SK-N-DZ (cell line): ENCODE data around the gene EIF4E1B.

Experiments
- DNase-seq: peaks from one replicate; pipeline ENCODE4 v3.0.0-alpha.2; 2015; ENCODE audit warnings: low spot score

EIF4E1B gene

GRCh38 chr5:176626876-176627236 is 3.6 kb upstream of the EIF4E1B start:
- DNase-seq: no peak

DNA sequence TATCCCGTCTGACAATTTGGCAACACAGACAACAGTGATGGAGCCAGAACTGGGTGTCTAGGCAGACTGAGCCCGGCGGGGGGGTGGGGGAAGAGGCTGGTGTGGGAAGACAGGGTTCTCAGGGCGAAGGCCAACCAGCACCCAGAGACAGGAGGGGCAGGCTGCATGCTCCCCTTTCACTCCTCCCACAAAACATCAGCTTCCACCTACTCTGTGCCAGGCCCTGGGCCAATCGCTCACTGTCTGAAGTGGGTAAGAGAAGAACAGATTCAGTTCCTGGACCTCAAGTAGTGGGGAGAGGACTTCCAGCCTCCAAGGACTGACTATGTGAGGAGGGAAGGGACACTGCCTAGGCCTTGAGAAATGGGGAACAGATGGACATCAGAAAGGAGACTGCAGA is 2.9 kb upstream of the EIF4E1B start:
- DNase-seq: no peak

GRCh38 chr5:176628406-176629228 is 1.9 kb upstream of the EIF4E1B start:
- DNase-seq: no peak

DNA sequence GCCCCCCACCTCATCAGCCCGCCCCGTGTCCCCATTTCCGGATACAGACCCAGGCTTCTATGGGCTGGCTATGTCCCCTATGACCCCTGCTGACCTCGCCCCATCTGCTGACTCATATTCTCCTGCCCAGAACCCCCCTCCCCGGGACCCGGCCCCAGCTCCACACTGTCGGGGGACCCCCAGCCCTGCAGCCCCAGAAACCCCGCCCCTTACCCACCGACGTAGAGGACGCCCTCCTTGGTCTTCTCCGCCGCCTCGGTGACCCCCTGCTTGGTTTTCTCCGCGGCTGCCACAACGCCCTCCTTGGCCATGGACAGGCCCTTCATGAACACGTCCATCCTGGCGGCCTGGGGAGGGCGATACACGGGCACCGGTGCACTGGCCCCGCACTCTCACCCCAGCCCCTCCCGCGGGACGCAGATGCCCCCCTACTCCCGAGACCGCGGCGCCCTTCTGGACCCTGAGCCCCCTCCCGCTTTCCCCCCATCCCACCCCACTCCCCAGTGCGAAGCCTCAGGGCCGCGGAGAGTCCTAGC is 1.1 kb upstream of the EIF4E1B start:
- no peak for DNase-seq

DNA sequence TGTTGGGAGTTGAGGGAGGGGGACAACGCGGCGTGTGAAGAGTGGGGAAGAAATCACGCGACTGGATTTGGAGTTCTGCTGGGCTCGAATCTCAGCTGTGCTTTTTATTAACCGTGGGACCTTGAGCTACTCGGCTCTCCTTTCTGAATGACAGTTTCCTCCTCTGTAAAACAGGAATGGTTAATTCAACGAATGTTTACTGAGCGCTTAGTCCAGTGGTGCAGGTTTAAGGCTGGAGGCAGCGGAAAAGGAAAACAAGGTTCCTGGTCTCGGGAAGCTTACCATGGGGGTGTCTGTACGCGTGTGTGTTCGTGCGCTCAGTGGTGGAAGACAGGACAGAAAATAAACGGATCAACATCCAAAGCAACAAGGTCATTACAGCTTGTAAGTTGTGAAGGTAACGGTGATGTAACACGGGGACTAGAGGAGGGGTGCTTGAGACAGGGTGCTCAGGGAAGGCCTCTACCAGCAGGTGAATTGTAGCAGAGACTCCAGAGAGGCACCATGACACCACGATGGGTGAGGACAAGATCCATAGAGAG is 277 bp downstream of the EIF4E1B start:
- DNase-seq: no peak

DNA sequence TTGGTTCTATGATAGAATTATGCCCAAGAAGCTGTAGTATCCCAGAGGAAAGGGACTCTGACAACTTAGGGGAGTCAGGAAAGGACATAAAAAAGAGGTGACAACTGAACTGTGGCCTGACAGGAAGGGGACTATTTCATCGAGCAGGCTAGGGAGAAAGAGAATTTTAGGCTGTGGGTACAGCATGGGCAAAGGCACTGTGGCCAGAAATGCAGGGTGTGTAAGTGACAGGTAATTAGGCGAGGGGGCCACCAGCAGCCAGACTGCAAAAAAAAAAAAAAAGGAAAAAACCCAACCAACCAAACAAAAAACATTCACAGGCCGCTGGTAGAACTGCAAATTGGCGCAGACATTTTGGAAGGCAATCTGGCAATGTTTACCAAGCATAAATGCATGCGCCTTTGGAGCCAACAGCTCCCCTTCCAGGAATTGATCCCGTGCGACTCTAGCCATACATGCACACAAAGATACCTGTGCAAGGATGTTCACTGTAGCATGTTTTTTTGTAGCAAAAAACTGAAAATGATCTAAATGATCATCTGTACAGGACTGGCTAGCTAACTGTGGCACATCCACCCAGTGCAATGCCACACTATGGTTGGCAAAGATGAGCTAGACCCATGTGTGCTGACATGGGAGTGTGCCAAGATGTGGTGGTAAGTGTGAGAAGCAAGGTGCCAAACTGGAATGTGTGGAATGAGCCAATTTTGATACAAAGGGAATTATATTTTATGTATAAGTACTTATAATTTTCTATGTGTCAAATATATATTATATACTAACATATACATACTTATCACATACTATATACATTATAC is 1.1 kb downstream of the EIF4E1B start:
- no peak for DNase-seq

DNA sequence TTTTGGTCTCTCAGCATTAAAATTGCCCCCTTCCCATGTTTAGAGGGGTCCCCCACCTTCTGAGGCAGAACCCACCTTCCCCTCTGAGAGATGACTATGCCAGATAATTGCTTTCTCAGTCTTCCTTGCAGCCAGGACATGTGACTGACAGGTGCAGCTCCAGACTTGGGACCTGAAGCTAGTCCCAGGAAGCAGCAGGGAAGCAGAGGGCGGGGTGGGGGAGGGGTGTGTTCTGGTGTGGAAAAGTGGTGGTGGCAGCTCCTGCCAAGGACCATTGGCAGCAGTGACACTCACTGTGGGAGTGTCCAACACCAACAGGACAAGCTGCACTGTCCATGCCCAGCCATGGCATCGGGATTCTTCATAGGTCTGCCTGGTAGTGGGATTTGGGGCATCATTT is 2.3 kb downstream of the EIF4E1B start:
- no peak for DNase-seq

GRCh38 chr5:176633598-176633997 is 3.1 kb downstream of the EIF4E1B start:
- no peak for DNase-seq

DNA sequence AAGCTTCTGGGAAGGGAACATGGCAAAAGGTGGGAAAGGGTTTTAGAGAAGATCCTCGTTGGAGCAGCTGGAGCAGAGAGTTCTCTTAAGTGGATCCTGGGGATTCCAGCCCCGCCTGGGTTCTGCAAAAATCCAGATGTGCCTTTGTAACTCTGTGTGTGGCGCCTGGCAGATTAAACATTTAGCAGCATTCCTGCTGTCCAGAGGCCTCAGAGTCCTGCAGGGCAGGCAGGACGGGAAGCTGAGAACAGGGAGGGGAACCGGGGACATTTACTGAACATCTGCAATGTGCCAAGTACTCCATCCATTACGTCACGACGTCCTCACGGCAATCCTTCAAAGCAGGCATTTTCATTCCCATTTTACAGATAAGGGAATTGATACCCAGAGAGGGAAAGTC is 6.0 kb downstream of the EIF4E1B start:
- DNase-seq: no peak

DNA sequence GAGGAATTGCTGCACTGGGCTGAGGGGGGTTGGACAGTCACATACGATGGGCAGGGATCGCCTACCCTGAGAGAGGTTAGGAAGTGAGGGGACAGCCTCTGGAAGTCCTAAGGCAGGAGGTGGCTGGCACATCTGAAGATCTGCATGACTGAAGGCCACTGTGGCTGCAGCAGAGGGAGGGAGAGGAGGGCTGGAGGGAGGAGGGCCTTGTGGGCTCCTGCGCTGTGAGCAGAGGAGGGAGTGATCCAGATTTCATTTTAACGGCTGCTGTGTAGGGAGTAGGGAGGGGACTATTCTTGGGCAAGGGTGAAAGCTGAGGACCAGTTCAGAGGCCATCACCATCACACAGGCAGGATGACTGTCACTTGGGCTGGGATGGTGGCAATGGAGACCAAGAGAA is 7.1 kb downstream of the EIF4E1B start:
- DNase-seq: no peak

DNA sequence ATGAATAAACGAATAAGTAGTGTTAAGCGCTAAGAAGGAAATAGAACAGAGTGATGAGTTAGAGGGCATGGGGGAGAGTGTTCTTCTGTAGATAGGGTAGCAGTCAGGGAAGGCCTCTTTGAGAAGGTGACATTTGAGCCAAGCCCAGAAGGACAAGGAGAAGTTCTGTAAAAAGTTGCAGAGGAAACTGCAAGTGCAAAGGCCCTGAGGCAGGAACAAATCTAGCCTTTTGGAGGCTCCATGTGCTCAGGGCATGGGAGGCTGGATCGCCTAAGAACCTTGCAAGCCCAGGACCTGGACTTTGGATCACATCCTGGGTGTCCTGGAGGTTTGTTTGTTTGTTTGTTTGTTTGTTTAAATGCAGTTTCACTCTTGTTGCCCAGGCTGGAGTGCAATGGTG is 8.0 kb downstream of the EIF4E1B start:
- no peak for DNase-seq

- no peak for DNase-seq
Observed at GRCh38 chr5:176639208-176639607, 8.7 kb downstream of the EIF4E1B start.

DNA sequence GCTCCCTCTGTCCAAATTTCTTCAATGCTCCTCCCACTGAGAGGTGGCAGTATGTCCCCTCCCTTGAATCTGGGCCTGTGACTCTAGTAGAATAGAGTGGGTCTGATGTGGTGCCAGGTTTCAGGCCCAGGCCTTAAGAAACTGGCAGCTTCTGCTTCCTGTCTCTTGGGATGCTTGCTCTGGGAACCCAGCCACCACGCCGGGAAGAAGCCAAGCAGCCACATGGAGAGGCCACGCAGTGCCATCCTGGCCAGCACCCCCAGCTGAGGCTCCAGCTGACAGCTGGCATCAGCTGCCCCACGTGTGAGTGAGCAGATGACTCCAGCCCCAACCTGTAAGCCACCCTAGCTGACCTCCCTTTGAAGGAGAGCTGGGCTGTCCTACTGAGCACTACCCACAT is 9.5 kb downstream of the EIF4E1B start:
- no peak for DNase-seq

GRCh38 chr5:176640616-176641015 is 10.1 kb downstream of the EIF4E1B start:
- DNase-seq: no peak

DNA sequence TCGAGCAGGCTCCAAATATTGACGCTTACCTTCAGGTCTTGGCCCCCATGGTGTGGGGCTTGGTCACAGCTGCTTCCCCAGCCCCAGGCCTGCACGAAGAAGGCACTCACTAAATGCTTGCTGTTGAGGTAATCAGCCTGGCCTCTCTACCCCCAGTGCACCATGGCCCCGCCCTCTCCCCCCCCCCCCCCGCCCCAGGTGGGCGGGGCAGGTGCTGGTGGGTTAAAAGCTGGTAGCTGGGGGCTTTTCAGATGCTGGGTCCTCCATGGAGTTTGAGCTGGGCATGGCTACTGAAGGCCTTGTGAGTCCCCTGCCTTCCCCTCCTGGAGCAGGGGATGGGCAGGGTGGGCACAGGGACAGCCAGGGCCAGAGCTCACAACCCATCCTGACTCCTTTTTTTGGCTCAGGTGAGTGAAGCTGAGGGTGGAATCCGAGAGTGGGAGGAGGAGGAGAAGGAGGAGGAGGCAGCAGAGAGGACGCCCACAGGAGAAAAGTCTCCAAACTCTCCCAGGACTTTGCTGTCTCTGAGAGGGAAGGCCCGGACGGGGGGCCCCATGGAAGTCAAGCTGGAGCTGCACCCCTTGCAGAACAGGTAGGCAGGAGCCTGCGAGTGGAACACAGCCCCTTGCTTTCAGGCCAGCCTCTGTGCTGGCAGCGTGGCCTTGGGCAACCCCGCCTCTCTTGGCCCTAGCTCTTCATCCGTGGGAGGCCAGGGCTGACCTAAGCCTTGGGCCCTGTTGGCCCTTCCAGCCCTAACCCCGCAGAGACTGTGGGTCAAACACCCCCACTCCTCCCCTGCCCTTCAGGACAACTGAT is 12.4 kb downstream of the EIF4E1B start:
- no peak for DNase-seq

GRCh38 chr5:176643491-176644219 is 13.2 kb downstream of the EIF4E1B start:
- no peak for DNase-seq

- no peak for DNase-seq
Observed at GRCh38 chr5:176644294-176644693, 13.8 kb downstream of the EIF4E1B start.

DNA sequence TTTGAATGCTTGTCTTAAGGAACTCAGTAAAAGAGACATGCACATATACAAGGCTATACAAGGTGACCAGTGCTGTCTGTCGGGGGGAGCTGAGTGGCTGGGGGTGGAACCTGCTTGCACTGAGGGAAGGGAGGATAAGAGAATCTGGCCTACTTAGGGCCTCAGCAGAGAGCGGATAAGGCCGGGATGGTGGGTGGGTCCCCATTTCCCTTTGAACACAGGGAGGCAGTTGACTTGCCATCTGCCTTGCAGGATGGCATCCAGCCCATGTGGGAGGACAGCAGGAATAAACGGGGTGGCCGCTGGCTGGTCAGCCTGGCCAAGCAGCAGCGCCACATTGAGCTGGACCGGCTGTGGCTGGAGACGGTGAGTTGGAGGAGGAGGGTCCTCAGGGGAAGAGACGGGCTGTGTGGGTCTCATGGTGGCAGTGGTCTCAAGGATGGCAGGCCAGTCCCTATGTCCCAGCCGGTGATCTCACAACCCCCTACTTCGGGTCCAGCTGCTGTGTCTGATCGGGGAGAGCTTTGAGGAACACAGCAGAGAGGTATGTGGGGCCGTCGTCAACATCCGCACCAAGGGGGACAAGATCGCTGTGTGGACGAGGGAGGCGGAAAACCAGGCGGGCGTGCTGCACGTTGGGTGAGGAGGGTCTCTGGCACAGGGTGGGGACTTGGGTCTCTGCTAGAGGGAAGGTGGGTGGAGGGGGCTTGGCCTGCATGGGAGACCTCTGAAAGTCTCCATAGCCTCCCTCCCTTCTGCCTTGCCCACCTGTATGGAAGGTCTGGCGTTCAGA is 14.6 kb downstream of the EIF4E1B start:
- no peak for DNase-seq

DNA sequence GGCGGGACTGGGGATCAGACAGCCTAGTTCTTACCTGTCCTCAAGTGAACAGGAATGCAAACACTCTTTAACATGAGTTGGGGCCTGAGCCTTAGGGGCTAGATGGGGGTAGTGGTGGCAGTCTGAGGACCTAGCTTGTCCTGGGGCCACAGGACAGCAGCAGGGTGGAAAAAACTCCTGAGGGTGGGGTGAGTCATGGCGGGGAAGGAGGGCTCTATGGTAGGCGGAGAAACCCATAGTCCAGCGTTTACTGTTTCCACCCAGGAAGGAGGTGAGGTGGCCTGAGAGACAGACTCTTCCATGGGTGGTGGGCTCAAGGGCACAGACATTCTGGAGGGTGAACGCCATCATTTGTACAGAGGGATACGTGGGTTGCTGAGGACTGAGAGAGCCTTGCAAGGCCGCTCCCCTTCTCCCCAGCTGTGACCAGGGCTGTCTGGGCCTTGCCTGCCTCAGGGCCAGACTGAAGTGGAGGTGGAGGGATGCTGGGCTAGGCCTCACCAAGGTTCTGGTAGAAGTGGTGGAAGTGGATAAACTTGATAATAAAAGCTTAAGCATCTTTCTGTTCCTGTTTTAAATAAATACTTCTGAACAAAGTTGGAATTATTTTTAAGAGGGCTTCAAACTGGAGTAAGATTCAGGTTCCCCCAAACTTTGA is 15.7 kb downstream of the EIF4E1B start:
- DNase-seq: no peak

DNA sequence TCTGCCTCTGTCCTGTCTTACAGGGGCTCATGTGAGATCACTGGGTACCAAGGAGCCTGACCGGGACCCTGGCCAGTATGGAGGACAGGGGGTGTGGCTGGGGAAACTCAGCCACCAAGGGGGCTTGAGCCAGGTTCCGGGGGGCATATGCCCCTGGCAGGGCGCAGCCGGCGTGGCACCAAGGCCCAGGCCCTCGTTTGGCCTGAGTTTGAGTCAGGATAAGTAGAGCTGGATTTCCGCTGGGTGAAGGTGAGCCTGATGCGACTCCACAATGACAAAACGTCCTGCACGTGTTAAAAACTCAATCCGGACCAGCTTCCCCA is 16.2 kb downstream of the EIF4E1B start:
- no peak for DNase-seq
